Adipose tissue (tissue), 3 donors: ENCODE results near the gene OR51A2. TPM values are rescaled to one million over a fixed set of nuclear protein-coding genes. Genes with fewer than 3 reads are reported as not detected.
"Not testable (repeated sequence)": the region's sequence is repeated elsewhere in the genome, so short reads cannot be mapped to it uniquely, and the experiment has no call there.

Source experiments
- H3K27ac ChIP-seq: one replicate; pipeline ENCODE4 v1.5.1; 2013; ENCODE audit warnings: low read depth, low read length
- WGBS, 3 donors: extraction: QIAGEN DNeasy Blood & Tissue Kit; methylation state at CpG; one replicate each; pipeline ENCODE4 v1.1.7; 2013; 5-methylcytosine and 5-hydroxymethylcytosine counted together
- polyA plus RNA-seq, 3 donors: library from polyadenylated mRNA; stranded (reverse); fragments of 200-250 nt; gene quantifications; one replicate each; pipeline ENCODE4 v1.2.3, GENCODE V29; 2013
- donor health status: healthy with polysubstance abuse.
- donor health status: Bipolar disorder and iron deficiency.
- donor health status: healthy.

OR51A2 gene, protein sequence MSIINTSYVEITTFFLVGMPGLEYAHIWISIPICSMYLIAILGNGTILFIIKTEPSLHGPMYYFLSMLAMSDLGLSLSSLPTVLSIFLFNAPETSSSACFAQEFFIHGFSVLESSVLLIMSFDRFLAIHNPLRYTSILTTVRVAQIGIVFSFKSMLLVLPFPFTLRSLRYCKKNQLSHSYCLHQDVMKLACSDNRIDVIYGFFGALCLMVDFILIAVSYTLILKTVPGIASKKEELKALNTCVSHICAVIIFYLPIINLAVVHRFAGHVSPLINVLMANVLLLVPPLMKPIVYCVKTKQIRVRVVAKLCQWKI
- polyA plus RNA-seq: not detected

DNA sequence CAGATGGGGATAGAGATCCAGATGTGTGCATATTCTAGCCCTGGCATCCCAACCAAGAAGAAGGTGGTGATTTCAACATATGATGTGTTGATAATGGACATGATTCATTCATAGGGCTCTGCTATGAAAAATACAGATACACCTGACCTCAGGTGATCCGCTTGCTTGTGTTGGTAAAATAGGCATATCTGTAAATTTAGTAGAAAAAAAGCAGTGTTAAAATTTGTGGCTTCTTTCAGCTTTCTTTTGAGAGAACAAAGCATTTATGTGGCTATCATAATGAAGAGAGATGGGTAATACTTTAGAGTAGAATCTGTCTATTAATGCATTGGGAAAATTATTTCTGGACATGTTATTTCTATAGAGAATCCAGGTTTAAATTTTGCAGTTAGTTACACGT is at the start of gene OR51A2:
Gene OR51A2, minus strand, starts transcription at position 101 of the 400 bp plus-strand sequence. Its CDS starts 0 bp downstream, at position 101.
- 64 to 88% (median 71%) methylated on average over 2 of the region's 2 CpGs for WGBS, 3 donors
- H3K27ac ChIP-seq: not testable (repeated sequence)

DNA sequence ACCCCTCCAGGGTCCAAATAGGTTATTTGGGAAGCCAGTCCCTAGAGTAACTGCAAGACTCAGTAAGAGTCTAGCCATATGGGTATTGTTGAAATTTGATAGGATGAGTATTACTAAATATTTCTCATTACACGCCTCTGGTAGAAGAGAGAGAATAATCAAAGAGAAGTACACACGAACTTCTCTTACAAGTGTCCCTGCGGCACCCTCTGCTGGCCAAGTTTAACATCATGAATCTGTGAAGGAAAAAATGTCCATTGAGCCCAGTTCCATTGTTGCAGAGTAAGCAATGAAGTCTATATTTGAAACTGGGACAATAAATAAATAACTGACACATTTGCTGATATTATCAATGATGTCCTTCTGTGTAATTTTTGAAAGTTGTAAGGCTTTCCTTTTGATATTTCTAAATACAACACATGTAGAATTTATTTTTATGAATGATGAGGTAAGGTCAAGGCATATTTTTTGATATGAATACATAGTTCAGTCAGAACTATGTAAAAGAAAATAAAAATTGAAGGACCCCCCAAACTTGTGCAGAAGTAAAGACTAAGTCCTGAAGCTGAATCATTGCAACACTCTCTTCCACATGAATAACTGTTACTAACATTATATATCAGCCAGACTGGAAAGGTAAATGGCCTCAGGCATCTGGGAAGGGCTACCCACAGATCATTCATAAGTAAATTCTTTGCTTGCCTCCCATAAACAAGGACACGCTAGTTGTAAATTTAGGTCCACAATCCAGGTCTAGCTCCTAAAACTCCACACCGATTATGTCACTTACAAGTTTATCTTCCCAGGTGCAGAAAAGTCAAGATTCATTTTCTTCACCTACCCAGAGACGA is 49.1 kb upstream of the OR51A2 start:
- no peak overlapping the region for H3K27ac ChIP-seq
- 33 to 39% (median 36%) methylated on average over 6 of the region's 6 CpGs for WGBS, 3 donors

DNA sequence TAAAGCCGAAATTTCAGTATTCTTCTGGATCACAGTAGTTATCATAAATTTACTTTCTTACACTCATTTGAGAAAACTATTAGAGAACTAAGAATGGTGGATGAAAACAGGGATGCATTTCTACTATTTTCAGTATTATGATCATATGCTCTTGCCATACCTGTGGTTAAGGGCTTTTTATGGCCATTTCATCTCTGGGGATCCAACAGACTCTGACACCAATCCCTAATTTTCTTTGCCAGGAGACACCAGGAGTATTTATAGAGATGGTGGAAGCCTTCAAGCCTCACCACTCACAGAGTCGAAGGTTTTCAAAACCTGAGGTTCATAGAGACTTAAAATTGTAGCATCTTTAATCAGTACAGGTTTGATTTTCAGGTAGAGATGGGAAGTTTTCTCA is 39.0 kb upstream of the OR51A2 start, which contains the start of gene OR51L1:
Gene OR51L1, plus strand, starts transcription at position 301 of the 400 bp plus-strand sequence. CDS start 4,132 bp downstream, outside the sequence.
- WGBS, 3 donors: 81 to 86% (median 86%) methylated on average over 2 of the region's 2 CpGs
- H3K27ac ChIP-seq: no peak within 1 kb of the TSS

DNA sequence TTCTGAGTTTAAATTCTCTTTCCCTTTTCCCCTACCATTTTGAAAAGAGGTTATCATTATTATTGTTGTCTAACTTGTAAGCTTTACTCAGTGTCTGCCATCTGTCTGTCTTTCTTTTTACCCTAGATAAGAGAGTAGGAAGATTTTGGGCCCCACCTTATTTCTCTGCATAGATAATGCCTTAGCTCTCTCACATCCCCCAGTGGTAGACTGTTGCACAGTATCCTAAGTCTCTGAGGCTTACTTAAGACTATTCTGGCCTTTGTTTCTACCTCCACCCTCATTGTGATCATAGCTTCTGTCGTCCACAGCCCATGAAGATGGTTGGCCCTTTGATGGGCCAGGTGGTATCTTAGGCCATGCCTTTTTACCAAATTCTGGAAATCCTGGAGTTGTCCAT is 35.5 kb upstream of the OR51A2 start:
- WGBS, 3 donors: 35 to 94% (median 50%) methylated on average over 1 of the region's 1 CpG
- H3K27ac ChIP-seq: no peak overlapping the region

DNA sequence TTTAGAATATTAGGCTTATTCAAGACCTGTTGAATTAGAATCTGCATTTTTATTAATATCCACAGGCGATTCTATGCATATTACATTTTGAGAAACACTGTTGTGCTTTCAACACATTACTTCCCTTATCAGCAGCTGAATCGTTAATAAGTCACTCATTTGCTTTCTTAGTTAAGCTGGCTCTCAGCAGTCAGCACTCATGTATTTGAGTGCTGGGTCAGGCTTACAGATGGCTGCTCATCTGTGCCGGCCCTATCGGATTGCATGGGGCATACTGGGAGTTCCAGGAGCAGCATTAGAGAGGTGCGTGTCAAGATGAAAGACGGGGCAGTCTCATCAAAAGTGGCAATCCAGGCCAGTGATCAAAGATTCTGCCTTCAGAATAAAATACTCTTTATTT is 28.3 kb upstream of the OR51A2 start:
- WGBS, 3 donors: 28 to 81% (median 76%) methylated on average over 6 of the region's 6 CpGs
- no peak overlapping the region for H3K27ac ChIP-seq

DNA sequence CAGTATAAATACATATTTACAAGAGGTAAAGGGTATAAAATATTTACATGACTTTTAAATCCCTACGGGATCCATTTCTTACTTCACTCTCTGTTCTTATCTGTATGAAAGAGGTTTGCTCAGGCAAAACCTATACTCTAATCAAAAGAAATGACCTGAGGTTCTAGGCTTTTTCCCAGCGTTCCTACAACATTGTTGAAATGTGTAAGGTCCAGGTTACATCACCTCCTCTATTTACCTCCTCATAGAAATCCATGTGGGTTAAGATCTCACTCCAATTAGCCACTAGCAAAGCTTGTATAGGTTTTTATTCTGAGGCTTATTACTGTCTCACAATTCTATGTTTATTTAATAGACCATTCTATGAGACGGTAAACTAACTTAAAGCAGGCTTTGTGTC is 27.2 kb upstream of the OR51A2 start:
- H3K27ac ChIP-seq: no peak overlapping the region
- WGBS, 3 donors: 70 to 82% (median 77%) methylated on average over 3 of the region's 3 CpGs

DNA sequence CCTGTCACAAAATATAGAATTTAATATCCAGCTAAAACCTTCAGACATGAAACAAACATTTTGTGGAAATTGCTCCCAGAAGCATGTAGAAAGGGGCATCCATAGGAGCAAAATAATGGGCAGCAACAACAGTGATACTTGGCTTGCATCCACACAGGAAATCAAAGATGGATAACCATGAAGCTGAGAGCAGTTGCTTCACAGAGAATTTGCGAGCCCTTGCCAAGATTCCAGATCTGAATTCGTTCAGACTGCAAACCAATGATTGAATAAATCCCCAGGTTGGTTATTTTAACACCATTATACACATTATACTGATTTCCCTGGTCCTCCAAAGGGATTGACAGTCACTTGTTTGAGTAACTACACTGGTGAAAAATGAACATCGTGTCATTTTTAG is 23.5 kb upstream of the OR51A2 start:
- 46 to 69% (median 51%) methylated on average over 3 of the region's 3 CpGs for WGBS, 3 donors
- no peak overlapping the region for H3K27ac ChIP-seq

DNA sequence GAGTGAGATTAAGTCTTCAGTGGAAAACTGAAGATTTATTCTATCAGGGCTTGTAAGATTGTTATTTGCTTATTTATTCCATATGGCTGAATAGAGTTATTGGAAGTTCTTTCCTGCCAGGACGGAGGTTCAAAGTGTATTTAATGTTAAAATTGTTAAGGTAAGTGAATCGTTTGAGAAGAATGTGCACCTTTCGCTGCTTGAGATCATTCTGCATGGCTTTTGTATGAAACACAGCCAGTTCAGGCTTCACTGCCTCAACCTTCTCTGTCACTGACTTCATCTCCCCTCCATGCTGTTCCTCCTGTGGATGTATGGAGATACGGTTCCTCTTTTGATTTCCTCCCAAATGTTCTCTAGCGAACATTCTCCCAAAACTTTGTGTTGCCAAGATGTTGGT is 19.9 kb upstream of the OR51A2 start:
- H3K27ac ChIP-seq: no peak overlapping the region
- 84 to 88% (median 84%) methylated on average over 5 of the region's 5 CpGs for WGBS, 3 donors

DNA sequence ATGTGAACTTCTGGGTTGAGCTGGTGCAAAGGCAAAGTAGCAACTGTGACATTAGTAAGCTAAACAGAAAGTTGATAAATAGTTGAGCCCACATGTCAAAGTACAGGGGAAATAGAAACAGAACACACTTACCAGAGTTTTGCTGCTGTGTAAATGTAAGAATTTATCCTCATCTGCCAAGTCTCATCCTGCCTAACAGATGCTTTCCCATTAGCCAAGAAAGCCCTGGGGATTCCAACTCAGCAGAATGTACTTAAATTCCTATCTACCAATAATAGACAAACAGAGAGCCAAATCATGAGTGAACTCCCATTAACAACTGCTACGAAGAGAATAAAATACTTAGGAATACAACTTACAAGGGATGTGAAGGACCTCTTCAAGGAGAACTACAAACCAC is 7.3 kb upstream of the OR51A2 start:
- no peak overlapping the region for H3K27ac ChIP-seq
- WGBS, 3 donors: 45 to 69% (median 47%) methylated on average over 1 of the region's 1 CpG

DNA sequence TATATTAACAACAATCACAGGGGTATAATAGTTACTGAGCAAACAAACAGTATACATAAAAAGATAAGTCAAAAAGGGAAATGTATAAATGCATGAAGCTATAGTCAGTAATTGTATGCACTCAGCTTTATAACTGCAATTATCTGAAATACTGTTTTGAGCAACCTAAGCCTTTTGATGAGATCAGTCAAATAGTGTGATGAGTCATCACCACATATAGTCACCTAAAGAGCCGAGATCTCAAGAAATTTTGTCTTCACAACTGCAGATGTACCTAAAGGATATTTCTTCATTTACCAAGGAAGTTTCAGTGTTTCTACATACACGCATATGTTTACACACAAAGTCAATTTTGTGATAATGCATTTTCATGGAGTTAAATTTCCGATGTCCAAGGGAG is 5.4 kb upstream of the OR51A2 start:
- WGBS, 3 donors: 58 to 83% (median 80%) methylated on average over 3 of the region's 3 CpGs
- H3K27ac ChIP-seq: no peak overlapping the region

DNA sequence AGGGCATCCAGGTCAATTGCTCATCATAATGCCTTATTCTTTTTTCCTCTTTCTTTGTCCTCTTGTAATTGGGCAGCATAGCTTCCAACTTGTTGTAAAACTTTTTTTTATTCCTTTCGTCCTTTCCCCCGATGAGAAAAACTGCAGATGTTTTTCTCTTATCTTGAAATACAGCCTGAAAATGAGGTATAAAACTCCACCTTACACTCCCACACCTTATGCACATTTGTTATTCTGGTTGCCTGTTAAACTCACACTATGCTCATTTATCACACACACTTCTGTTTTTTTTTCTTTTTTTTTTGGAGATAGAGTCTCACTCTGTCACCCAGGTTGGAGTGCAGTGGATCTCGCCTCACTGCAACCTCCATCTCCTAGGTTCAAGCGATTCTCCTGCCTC is 1.9 kb upstream of the OR51A2 start:
- no peak overlapping the region for H3K27ac ChIP-seq
- 39 to 73% (median 66%) methylated on average over 4 of the region's 4 CpGs for WGBS, 3 donors

DNA sequence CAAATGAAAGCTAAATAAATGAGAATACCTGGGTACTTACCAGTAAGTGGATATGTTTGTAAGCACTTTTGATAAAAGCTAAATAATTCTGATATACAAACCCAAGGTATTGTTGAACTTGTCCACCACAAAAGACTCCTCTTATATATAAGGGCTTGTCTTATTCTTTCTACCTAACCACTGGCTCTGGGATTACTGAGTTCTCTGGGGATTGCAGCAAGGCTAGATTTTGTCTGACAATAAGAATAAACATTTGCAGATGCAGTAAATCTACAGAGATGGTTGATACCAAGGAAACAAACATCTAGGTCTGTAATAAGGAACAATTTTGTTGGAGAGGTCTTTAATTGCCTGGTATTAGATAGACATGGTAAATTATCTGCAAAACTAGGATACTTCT is 8.0 kb downstream of the OR51A2 start, which contains the start of gene OR51A4:
Gene OR51A4, minus strand, starts transcription at position 101 of the 400 bp plus-strand sequence. CDS start 505 bp downstream, outside the sequence.
- H3K27ac ChIP-seq: no peak within 1 kb of the TSS

DNA sequence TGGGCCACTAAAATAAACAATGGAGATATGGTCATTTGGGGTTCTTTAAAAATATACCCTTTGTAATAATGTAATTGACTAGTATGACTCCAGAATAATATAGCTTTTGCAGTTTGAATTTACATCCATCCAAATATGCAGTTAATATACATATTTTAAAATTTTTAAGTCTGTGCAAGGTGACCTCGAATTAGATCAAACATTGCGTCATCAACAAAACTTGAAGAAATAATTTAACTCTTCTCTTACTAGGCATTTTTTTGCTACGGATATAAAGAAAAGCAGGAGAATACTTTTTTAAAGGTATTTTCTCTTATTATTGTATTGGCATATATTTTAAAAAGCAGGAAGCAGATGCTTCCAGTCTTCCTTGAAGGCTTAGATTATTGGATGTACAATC is 18.8 kb downstream of the OR51A2 start:
- no peak overlapping the region for H3K27ac ChIP-seq
- 51 to 80% (median 76%) methylated on average over 3 of the region's 3 CpGs for WGBS, 3 donors

DNA sequence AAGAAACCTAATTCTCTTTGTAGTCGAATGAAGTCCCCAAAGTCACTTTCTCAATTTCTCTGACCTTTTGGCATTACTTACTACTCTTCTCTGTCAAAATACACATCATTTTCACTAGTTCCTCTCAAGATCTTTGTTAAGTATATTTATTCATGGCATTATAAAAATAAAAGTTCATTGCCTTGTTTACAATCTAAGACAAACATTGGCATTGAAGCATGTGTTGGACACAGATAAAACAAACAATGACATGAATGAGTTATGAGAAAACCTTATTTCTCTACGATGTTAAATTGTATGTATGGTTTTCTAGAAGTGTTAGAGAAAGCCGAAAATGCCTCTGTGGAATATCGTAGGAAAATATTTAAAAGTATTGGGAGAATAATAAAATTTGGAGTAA is 22.8 kb downstream of the OR51A2 start:
- WGBS, 3 donors: 74 to 86% (median 84%) methylated on average over 4 of the region's 4 CpGs
- H3K27ac ChIP-seq: no peak overlapping the region

DNA sequence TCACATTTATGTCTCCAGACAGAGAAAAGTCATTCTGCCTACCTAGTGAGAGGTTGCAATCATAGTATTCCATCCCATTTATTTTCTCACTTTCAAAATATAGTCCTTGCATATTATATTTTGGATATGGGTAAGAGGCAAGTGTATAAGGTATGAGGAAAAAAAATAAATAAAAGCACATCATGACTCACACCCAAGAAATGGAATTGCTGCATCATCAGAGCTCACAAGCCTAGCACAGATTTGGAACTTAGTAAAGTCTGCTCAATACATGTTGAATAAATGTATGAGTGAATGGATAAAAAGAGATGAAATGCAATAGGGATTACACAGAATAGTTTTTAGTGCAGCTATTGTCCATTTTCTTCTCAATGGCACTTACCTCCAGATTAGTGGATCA is 28.9 kb downstream of the OR51A2 start:
- H3K27ac ChIP-seq: no peak overlapping the region

DNA sequence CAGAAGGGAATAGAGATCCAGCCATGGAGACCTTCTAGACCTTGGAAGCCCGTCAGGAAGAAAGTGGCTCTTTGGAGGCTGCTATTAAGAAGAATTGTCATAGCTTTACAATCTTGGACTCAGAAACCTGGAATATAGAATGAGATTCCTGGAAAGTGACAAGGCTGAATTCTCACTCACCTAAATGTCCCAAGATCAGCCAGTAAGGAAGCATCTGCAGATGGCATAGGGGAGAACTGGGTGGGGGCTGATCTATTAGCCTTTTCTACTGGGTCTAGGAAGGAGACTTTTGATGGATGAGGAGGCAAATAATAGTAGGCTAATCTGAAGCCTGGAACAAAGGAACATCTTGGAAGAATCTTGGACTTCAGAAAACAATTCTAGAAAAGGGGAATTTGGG is 31.3 kb downstream of the OR51A2 start, which contains the start of gene OR51G1:
Gene OR51G1, minus strand, starts transcription at position 101 of the 400 bp plus-strand sequence. Its CDS starts 0 bp downstream, at position 101.
- 68 to 82% (median 76%) methylated on average over 1 of the region's 1 CpG for WGBS, 3 donors
- H3K27ac ChIP-seq: no peak within 1 kb of the TSS

DNA sequence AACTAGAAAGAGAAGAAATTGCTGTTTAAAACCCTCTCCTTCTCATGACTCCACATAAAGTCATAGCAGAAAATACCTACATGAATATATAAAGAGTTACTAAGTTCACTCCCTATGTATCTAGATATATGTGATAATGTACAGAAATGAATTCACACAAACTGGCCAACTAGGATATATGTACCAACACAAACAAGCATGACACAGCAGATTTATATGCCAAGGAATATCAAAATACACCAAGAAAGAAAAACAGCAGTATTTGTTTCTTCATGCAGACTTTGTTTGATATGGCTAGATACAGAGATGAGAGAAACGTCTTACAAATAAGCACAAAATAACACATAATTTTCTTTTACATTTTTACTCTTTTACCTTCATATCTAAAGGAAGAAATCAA is 33.2 kb downstream of the OR51A2 start:
- 38 to 70% (median 53%) methylated on average over 1 of the region's 1 CpG for WGBS, 3 donors
- H3K27ac ChIP-seq: no peak overlapping the region

DNA sequence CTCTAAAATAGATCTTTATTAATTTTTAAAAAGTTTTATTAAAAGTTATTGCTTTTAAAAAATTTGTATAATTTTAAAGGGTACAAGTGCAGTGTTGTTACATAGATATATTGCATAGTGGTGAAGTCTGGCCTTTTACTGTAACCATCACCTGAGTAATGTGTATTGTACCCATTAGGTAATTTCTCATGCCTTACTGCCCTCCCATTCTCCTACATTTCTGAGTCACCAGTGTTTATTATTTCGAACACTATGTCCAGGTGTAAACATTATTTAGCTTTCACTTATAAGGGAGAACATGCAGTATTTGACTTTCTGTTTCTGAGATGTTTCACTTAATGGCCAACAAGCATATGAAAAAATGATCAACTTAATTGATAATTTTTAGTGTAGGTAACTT is 33.7 kb downstream of the OR51A2 start:
- WGBS, 3 donors: 78 to 86% (median 78%) methylated on average over 1 of the region's 1 CpG
- no peak overlapping the region for H3K27ac ChIP-seq

DNA sequence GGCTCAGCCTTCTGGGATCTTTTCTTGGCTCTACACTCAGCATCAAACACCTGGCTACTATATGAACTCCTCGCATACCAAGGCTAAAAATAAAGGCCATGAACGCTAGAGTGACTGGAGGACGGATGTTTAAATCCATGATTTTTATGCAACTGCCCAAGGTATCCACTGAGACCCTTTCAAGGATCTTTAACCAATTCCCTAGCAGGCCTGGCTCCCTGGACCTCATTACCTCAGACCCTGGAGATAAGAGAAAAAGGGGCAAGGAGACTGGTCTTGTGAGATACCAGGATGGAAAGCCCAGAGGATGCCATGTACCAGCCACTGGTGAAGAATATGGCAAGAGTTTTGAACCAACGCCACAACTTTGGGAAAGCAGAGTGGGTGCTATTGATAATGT is 36.3 kb downstream of the OR51A2 start, which contains the start of gene OR51G2:
Gene OR51G2, minus strand, starts transcription at position 101 of the 400 bp plus-strand sequence. CDS start 3,687 bp downstream, outside the sequence.
- H3K27ac ChIP-seq: no peak within 1 kb of the TSS
- WGBS, 3 donors: 77 to 87% (median 82%) methylated on average over 4 of the region's 4 CpGs
